ENCODE measurements around the gene ANAPC13.
A peak's percentile ranks its signal among the peaks of the same experiment; 100 is the strongest.

ANAPC13 gene

GRCh38 chr3:134453631-134454030 lies 32.2 kb downstream of the ANAPC13 start:
- peak; percentile 85 for DNase-seq (ENCODE audit: low read depth, low spot score)

GRCh38 chr3:134449951-134450350 lies 35.8 kb downstream of the ANAPC13 start:
- no peak for DNase-seq (ENCODE audit: low read depth, low spot score)

- DNase-seq (ENCODE audit: low read depth, low spot score): peak; percentile 30
Observed at GRCh38 chr3:134449277-134449676, 36.5 kb downstream of the ANAPC13 start.

DNA sequence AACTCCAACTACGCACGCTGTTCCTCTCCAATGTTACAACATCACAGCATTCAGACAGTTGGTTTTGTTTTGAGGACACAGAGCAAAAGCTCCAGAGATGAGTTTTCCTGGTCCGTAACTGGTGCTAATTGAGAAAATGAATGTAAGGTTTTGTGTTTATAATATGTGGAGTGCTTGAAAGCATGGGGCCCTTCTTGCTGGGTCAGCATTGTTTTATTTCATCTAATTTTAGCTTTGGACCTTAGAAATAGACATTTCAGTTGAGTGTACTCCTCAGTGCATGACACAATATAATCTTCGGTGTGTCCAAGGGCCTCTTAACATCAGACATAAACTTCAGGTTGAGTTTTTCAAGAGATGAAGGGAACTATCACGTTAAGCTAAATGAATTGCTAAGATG lies 37.1 kb downstream of the ANAPC13 start:
- DNase-seq (ENCODE audit: low read depth, low spot score): no peak

DNA sequence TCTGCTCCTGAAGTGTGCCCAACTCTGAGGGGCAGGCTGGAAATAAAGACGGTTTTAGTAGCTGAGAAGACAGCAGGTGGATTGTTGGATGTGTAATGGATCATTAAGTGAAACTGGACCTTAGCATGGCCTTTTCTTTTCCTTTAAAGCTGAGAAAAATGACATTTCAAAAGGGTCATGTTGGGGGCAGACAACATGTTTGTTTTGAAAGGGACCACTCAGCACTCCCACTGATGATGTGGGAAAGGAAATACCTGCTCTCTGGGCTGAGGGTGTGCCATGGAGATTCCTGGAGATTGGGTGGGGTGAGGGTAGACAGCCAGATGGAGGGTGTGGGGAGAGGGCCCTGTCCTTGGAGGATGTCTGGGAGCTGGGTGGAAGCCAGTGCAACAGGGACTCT lies 38.4 kb downstream of the ANAPC13 start:
- DNase-seq (ENCODE audit: low read depth, low spot score): no peak

DNA sequence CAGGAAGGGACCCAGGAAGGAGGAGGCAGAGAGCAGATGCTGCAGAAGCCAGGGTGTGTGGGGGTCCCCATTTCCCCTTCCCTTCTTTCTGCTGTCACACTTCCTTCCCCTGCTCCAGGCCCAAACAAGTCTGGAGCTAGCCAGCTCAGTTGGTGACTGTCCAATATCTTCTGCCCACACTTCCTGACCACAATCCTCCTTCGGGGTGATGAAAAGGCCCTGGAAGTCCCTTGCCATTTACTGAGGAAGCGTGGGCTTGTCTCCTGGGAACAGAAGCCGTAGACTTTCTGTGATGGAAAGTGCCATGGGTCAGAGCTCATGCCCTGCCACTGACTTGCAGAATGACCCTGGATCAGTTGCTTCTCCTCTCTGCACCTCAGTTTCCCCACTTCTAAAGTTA lies 39.0 kb downstream of the ANAPC13 start:
- DNase-seq (ENCODE audit: low read depth, low spot score): no peak

- no peak for DNase-seq (ENCODE audit: low read depth, low spot score)
Observed at GRCh38 chr3:134445636-134446035, 40.1 kb downstream of the ANAPC13 start.

DNA sequence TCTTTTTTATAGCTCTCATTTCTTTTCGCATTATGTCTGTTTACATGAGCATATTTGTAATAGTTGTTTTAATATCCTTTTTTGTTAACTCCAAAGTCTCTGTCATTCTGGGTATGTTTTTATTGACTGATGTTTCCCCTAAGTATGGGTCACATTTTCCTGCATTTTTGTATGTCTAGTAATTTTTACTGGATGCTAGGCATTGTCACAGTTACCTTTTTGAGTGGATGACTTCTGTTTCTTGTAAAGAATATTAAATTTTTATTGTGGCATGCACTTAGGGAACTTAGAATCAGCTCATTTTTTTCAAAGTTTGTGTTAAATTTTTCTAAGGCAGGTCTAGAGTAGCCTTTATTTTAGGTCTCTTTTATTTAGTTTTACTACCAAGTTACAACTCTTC lies 40.7 kb downstream of the ANAPC13 start:
- no peak for DNase-seq (ENCODE audit: low read depth, low spot score)

- no peak for DNase-seq (ENCODE audit: low read depth, low spot score)
Observed at GRCh38 chr3:134441821-134442220, 44.0 kb downstream of the ANAPC13 start.

DNA sequence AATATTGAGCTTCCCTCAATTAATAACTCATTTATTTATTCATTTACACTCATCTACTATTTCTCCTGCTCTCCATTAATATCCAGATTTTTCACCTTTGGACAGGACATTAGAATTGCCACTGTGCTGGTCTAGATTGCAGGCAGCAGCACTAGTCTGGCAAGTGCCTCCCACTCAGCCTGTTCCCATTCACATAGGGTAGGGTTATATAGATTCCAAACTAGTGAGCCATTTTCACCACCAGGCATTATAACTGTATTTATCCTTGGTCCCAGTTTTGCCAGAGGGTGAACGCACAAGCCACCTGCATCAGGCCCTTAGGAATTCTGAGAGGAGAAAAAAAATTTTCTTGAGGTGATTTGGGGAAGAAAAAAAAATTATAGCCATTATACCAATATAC lies 44.5 kb downstream of the ANAPC13 start:
- DNase-seq (ENCODE audit: low read depth, low spot score): no peak

- DNase-seq (ENCODE audit: low read depth, low spot score): no peak
Observed at GRCh38 chr3:134437211-134437752, 48.5 kb downstream of the ANAPC13 start.

DNA sequence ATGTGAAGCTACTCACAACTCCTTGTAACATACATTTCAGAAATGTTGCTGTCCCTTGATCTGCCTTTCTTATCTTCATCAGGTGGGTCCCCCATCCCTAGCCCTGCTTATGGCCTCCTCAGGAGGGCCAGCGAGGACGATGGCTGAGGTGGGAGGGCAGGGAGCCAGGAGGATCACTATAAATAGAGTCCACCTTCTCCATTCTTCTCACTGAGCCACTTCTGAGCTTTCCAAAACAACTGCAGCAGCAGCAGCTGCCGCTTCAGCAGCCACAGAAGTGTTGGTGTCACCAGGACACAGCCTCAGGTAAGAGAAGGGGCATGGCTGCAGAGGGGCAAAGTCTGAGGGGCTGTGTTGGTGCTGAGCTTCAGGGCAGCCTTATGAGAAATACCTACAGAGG lies 53.5 kb downstream of the ANAPC13 start:
- no peak for DNase-seq (ENCODE audit: low read depth, low spot score)

- DNase-seq (ENCODE audit: low read depth, low spot score): no peak
Observed at GRCh38 chr3:134430950-134431445, 54.8 kb downstream of the ANAPC13 start.

DNA sequence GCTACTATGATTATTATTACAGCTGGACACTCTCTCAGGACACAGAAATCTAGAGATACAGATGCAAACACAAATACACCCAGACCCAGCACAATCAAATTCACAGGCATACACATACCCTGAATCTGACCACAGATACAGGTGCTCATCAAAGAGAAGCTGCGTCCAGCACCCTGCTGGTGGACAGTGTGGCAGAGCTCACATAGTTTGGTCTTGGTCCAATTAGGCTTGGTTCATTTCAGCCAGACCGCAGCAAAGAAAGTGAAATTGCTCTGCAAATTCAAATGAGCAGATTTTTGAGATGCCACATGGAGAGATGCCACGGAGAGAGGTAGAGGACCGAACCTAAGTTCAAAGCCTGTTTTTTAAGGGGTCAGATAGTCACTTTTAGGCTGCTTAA lies 55.6 kb downstream of the ANAPC13 start:
- DNase-seq (ENCODE audit: low read depth, low spot score): no peak

- no peak for DNase-seq (ENCODE audit: low read depth, low spot score)
Observed at GRCh38 chr3:134428401-134428800, 57.4 kb downstream of the ANAPC13 start.

Data from iPS DF 19.7 (cell line).